Measurements from ENCODE around the gene PLEKHH3.
"Not testable (repeated sequence)": the region's sequence is repeated elsewhere in the genome, so short reads cannot be mapped to it uniquely, and the experiment has no call there.

The PLEKHH3 gene

DNA sequence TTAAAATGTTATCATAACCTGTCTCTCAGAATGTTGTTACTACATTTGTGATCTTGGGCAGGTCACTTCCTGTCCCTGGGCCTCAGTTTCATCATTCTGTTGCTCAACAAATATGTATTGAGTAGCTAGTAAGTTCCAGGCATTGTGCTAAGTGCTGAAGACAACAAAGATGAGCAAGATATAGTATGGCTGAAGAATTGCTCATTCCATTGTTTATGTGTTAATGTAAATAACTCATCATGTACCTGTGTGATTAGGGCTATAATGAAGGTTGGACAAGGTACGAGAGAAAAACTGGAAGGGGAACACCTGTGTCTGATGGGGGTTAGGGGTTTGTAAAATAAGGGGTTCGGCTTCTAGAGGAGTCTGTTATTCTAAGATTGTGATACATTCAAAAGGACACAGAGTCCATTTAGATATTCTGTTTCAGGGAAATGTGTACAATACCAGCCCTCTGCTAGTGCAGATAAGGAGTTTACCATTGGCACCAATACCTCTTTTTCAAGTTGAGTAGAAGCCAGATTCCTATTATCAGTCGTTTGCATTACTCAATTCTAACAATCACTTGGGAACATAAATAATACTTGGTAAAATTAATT lies 47.3 kb downstream of the PLEKHH3 start:
- DNase-seq, result no peak

DNA sequence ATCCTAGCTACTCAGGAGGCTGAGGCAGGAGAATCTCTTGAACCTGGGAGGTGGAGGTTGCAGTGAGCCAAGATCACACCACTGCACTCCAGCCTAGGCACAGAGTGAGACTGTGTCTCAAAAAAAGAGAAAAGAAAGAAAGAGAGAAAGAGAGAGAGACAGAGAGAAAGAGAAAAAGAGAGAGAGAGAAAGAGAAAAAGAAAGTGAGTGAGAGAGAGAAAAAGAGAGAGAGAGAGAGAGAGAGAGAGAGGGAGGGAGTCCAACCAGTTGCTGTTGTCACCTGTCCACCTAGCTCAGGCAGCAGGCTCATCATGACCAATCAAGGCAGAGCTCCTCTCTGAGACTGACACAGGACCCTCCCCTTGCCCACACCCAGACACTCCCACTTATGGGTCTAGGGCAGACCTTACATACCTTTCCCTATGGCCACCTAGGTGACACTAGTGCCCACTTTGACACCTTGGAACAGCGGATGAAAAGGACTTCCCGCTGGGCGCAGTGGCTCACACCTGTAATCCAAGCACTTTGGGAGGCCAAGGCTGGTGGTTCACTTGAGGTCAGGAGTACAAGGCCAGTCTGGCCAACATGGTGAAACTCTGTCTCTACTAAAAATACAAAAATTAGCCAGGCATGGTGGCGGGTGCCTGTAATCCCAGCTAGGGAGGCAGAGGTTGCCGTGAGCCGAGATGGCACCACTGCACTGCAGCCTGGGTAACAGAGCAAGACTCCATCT lies 49.6 kb downstream of the PLEKHH3 start:
- DNase-seq, result not testable (repeated sequence)

DNA sequence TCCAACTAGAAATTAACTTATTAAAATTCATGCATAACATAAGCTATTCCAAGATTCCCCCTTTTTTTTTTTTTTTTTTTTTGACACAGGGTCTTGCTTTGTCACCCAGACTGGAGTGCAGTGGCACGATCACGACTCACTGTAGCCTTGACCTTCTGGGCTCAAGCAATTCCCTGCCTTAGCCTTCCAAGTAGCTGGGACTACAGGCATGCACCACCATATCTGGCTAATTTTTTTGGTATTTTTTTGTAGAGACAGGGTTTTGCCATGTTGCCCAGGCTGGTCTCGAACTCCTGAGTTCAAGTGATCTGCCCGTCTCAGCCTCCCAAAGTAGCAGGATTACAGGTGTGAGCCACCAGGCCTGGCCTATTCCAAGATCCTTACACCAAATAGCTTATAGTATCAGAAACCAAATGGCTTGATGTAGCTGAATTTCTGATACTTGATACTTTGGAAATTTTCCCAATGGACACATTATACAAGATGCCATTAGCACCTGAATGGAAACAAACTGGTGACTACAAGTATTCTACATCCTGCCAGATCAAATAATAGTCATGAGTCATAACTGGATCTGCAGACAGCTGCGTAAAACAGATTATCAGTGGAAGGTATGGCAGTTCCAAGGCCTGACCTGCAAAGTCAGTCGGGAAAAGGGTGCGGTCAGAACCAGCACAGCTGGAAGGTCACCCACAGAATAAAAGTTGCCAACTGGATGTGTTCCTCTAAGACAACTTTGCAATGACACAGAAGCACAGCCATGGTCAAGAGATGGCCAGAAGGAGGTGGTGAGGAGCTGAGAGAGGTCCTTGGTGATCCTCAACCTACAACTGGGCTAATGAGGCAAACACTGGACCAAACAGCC lies 52.8 kb downstream of the PLEKHH3 start:
- DNase-seq, result peak in 1 of 5 experiments; percentile 27

DNA sequence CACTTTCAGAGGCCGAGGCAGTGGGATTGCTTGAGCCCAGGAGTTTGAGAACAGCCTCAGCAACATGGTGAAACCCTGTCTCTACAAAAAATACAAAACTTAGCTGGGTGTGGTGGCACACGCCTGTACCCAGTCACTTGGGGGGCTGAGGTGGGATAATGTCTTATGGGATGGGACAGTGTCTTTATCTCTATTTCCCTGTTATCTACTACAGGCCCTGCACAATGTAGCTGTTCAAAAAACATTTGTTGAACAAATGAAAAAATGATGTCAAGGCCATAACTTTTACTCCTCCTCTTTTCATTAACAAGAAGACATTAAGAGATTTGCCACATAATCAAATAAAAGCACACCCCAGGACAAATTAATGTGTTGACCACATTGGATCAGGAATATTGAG lies 53.5 kb downstream of the PLEKHH3 start:
- no peak for DNase-seq

DNA sequence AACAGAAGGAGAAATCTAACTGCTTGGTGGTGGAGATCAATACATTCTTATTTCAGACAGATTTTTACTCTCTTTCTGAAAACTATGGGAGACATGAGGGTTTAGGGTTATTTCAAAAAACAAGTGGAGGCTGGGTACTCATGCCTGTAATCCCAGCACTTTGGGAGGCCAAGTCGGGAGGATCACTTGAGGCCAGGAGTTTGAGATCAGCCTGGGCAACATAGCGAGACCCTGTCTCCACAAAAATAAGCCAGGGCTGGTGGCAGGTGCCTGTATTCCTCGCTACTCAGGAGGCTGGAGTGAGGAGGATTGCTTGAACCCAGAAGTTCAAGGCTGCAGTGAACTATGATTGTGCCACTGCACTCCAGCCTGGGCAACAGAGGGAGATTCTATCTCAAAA lies 54.8 kb downstream of the PLEKHH3 start:
- not testable (repeated sequence) for DNase-seq

DNA sequence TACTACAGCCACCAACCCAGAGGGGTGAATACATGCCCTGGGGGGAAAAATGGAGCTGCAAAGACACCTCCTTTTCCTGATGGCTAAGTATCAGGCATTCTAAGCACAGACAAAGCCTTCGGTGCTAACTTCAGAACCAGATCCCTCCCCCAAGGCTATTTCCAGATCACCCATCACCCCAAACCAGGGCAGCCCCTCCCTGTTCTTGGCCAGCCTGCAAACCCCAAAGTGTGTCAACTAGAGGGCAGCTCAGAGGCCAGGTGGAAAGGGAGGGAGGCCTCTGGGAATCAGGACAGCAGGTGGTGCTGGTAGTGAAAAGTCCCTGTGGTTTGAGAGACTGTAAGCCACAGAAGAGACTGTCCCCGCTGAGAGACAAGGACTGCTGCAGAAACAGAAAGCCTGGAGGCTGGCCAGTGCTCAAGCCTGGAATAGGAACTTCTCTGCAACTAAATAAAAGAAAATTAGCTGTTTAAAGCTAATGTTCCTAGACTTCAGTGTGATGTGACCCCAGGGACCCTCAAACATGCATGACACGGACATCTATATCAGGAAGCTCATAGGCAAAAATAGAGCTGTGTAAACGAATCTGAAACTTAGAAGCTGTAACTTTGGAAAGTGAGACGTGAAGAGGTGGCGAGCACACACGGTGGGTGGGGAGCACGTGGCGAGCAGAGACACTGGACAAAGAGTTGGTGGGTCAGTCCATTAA lies 58.2 kb downstream of the PLEKHH3 start:
- DNase-seq, result no peak

DNA sequence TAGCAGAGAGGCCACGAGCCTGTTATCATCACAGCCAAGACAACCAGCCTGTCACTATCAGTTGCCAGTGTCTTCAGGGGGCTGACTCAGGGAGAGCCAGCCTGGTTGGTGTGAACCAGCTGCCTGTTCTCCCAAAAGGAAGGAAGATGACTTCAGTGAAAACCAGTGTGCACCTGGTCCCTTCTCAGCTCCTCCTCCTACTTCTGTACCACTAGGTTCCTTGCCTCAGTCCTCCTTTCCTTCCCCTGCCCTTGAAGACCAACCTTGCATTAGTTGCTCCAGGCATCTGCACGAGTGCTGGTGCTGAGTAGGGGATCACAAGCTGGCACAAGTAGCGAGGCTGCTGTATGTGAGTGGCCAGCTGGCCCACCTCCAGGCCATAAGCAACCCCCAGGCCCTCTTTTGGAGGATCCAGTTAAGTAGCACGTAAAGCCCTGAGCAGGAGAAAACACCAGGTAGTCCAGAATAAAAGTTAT lies 58.8 kb downstream of the PLEKHH3 start:
- no peak for DNase-seq
